ENCODE results near the gene ULK1. TPM values are rescaled to one million over a fixed set of nuclear protein-coding genes. Genes with fewer than 3 reads are reported as not detected.
"Not testable (repeated sequence)": the region's sequence is repeated elsewhere in the genome, so short reads cannot be mapped to it uniquely, and the experiment has no call there.

The ULK1 gene
- total RNA-seq, 1 donor from 2014 or later = 7.8 TPM

DNA sequence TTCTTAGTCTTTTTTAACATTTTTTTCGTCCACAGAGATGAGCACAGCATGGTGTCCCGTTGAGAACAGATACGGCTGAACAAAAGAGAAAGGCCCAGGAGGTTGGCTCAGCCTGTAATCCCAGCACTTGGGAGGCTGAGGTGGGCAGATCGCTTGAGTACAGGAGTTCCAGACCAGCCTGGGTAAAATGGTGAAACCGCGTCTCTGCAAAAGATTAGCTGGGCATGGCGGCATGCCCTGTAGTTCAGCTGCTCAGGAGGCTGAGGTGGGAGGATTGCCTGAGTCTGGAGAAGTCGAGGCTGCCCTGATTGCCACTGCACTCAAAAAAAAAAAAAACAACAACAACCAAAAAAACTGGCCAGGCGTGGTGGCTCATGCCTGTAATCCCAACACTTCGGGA, 49.5 kb downstream of the ULK1 start:
- DNase-seq = no peak

DNA sequence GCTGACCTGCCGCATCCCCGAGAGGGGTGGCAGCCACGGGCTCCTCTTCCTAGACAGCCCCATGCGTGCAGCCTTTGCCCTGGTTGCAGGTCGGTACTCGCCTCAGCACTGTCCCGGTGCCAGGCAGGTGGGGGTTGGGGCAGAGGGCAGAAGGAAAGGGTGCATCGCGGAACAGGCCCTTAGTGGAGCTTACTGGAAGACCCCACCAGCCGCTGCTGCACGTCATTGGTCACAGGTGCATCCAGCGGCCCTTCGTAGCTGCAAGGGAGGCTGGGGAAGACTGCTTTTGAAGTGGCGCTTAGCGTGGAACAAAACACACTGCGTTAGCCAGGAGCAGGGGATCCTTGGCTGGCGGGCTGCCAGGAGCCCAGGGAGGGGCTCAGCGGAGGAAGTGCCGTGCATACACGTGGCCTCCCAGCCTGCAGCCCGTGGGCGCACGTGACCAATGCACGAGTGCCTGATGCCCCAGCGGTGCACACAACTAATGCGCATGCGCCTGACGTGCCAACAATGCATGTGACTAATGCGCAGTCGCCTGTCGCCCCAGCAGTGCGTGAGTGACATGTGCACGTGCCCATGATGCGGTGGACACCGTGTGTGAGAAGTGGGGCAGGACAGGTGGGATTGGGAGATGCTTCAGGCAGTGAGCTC, 50.3 kb downstream of the ULK1 start:
- no peak for DNase-seq

DNA sequence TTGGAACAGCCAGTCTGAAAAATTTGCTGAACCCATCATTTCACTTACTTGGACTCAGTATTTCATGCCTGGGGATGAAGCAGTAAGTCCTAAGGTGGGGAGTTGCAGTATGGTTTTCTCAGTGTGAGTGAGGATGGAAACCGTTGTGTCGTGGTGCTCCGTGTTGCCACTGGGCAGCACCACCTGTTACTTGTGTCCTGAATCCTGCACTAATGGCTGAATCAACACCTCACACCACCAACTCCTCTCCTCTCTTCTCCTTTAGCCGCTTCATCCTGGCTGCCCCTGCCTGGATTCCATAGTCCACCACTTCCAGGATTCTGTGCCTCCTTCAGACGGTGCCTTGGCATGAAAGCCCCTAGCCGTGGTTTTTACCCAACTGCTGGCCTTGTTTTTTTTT, 52.3 kb downstream of the ULK1 start:
- DNase-seq = no peak

DNA sequence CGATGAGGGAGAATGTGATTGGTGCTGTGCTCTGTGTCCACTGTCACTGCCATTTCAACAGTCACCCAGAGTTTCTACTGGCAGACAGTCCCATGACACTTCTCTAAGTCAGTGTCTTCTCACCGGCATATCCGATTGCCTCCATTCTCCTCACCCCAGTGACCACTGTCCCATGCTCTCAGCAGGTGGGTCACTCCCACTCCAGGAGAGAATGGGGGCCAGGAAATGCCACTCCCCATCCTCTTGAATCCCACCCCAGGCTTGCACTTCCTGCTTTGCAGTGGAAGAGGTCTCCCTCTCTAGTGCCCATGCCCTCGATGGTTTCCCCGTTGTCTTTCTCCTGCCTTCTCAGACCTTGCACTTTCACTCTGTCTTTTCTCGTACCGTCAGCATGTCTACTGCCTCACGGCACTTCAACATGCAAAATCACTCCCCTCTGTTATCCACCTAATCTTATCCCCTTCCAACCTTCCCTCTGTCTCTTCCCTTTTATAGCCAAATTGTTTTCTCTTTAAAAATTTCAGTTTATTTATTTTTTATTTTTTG, 53.1 kb downstream of the ULK1 start:
- DNase-seq = no peak

DNA sequence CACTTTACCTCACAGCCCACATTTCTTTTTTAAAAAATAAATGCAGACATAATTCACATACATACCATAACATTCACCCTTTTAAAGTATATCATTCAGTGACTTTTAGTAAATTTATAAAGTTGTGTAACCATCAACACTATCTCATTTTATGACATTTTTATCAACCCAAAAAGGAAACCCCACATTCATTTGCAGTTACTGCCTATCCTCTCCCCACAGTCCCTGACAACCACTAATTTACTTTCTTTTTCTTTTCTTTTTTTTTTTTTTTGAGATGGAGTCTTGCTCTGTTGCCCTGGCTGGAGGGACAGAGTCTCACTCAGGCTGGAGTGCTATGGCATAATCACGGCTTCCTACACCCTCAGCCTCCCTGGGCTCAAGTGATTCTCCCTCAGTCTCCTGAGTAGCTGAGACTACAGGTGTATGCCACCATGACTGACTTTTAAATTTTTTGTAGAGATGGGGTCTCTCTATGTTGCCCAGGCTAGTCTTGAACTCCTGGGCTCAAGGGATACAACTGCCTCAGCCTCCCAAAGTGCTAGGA, 53.8 kb downstream of the ULK1 start:
- no peak for DNase-seq

GRCh38 chr12:131948713-131949430, 54.5 kb downstream of the ULK1 start:
- not testable (repeated sequence) for DNase-seq

DNA sequence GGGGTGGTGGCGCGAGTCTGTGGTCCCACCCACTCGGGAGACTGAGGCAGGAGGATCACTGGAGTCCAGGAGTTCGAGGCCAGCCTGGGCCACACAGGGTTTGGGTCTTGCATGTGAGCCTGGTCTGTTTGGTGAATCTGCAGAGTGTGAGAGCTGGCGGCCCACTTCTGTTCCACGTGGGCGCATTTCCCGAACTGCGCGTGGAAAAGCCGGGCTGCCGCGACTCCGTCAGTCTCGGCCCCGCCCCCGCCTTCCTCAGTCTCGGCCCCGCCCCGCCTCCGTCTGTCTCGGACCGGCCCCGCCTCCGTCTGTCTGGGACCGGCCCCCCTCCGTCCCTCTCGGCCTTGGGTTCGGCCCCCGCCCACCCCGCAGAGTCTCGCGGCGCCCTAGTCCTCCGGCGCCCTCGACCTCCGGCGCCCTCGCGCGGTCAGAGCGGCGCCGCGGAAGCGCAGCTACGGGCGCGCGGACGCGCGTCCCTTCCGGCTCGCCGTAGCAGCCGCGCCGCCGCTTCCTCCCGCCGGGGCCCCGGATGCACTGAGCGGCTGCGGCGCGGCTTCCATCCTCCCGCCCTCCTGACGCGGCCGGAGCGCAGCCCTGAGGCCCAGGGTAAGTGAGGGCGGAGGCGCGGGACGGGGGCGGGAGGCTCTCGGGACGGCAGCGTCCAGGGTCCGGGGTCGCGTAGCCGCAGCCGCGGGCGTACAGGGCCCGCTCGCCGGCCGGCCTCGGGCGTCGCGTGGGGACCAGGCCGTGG, 55.2 kb downstream of the ULK1 start, which contains the start of gene EP400:
TSS of gene EP400 (plus strand) at position 512 of the 751 bp plus-strand sequence. CDS start 10,678 bp downstream, outside the sequence.
- peak; percentile 87 for DNase-seq

GRCh38 chr12:131950182-131950913, 55.9 kb downstream of the ULK1 start:
- DNase-seq = no peak

DNA sequence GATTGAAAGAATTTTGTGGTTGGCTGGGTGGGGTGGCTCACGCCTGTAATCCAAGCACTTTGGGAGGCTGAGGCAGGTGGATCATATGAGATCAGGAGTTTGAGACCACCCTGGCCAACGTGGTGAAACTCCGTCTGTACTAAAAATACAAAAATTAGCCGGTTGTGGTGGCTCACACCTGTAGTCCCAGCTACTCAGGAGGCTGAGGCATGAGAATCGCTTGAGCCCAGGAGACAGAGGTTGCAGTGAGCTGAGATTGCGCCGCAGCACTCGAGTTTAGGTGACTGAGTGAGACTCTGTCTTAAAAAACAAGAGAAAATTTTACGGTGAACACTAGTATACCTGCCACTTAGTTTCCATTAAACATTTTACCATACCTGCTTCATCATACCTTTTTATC, 59.4 kb downstream of the ULK1 start:
- DNase-seq = not testable (repeated sequence)

DNA sequence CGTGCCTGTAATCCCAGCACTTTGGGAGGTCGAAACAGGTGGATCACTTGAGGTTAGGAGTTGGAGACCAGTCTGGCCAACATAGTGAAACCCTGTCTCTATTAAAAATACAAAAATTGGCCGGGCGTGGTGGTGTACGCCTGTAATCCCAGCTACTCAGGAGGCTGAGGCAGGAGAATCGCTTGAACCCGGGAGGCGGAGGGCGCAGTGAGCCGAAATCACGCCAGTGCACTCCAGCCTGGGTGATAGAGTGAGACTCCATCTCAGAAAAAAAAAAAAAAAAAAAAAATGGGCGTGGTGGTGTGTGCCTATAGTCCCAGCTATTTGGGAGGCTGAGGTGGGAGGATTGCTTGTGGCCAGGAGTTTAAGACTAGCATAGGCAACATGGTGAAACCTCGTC, 60.0 kb downstream of the ULK1 start:
- not testable (repeated sequence) for DNase-seq

DNA sequence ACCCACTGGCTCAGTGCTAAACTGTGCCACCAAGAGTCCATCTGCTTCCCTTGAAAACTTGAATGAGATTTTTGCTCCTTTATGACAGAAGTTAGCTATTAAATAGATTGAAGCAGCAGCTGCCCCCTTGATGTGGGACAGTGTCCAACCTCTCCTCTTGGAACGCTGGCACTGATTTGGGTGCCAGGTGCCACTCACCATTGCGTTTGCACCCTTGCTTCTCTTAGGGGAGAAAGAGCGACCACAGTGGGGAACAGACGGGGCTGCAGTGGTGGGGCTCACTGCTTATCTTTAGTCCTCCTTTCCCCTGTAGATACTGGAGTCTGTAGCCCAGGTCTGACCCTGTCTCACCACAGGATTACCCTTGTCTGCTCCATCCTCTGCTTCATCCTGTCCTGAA, 64.7 kb downstream of the ULK1 start:
- no peak for DNase-seq

DNA sequence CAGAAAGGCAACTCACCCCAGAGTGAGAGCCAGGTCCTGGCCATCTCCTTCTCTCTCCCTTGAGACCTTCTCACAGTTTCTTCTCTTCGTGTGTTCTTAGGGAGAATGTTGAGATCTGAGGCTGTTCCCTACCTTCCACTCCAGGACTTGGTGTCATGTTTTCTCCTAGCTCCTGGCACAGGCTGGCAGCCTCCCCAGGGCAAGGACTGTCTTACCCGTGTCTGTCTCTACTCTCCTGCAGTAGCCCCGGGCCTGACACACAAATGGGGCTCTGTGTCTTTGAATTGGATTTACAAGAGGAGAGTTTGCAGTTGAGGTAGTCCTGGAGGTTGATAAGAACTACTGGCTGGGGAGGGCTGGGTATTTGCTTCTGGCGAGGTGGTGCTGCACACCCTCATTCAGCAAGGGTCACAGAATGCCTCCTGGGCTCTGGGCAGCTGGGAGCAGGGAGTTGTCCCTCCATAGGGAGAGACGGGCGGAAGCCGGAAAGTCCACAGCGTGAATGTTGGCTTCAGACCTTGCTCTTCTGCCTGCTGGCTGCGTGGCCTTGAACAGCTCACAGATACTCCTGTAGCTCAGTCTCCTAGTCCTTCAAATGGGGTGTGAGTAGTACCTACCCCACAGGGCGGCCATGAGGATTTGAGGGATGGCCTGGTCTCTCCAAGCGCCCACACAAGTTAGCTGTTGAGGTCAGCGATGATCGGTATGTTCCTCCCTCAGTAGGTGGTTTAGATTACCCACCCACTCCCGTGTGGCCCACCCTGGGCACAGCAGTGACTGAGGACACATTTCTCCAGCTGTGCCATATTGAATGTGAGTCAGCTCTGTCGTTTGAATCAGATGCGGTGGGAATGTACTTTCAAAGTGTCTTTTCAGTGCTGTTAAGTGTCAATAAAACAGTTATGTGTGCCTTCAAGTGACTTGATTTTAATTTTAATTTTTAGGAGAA, 65.5 kb downstream of the ULK1 start:
- DNase-seq = no peak

DNA sequence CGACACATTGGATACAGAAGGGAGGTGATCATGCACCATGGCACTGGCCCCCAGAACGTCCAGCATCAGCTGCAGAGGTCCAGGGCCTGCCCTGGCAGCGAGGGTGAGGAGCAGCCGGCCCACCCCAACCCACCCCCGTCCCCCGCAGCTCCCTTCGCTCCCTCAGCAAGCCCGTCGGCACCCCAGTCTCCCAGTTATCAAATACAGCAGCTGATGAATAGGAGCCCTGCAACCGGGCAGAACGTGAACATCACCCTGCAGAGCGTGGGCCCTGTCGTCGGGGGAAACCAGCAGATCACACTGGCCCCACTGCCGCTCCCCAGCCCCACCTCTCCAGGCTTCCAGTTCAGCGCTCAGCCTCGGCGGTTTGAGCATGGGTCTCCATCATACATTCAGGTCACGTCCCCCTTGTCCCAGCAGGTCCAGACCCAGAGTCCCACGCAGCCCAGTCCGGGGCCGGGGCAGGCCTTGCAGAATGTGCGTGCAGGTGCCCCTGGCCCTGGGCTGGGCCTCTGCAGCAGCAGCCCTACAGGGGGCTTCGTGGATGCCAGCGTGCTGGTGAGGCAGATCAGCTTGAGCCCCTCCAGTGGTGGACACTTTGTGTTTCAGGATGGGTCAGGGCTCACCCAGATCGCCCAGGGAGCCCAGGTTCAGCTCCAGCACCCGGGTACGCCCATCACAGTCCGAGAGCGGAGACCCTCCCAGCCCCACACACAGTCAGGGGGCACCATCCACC, 66.3 kb downstream of the ULK1 start:
- DNase-seq = not testable (repeated sequence)

DNA sequence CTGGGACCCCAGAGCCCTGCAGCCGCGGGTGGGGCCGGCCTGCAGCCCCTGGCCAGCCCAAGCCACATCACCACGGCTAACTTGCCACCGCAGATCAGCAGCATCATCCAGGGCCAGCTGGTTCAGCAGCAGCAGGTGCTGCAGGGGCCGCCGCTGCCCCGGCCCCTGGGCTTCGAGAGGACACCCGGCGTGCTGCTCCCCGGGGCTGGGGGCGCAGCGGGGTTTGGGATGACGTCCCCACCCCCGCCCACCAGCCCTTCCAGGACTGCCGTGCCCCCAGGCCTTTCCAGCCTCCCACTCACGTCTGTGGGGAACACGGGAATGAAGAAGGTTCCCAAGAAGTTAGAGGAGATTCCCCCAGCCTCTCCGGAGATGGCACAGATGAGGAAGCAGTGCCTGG, 66.9 kb downstream of the ULK1 start:
- not testable (repeated sequence) for DNase-seq

- no peak for DNase-seq
Measured at GRCh38 chr12:131962069-131962468, 67.6 kb downstream of the ULK1 start.

DNA sequence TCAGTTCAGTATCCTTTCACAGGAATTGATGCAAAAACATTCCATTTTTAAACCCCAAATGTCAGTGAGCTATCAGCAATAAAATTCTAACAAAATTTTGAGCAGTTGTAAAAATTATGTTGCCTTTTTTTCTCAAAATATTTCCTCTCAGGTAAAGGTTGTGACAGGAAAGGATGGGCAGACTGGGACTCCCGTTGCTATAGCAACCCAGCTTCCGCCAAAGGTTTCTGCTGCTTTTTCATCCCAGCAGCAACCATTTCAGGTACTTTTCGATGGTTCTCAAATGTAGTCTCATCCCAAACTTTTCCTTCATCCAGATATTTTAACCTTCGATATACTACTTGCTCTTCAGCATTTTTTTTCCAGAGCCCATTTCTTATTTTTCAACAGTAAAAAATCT, 69.0 kb downstream of the ULK1 start:
- no peak for DNase-seq

DNA sequence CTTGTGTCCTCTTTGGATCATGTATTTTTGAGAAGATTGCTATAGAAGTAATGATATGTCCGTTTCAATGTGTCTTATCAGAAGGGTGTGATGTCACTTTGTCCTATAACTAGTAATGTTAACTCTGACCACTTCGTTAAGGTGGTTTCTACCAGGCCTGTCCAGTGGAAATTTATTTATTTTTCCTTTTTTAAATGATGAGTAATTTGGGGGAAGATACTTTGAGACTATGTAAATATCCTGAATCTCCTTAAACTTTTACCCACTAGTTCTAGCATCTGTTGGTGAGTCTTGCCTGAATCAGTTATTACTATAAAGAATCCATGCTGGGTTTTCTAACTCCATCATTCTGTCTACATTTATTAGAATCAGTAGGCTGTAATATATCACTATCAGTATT, 70.7 kb downstream of the ULK1 start:
- DNase-seq = no peak

- no peak for DNase-seq
Measured at GRCh38 chr12:131971226-131971625, 76.8 kb downstream of the ULK1 start.

Measured in occipital lobe (tissue), 2 donors.